SHP77 treated with DMSO at 0.1 percent for 48 hours (cell line): ENCODE results near the gene RBPMS2.
A peak's percentile ranks its signal among the peaks of the same experiment; 100 is the strongest.
"Not testable (repeated sequence)": the region's sequence is repeated elsewhere in the genome, so short reads cannot be mapped to it uniquely, and the experiment has no call there.

Experiments
- DNase-seq: peaks from one replicate; lab custom pipeline; 2025; lab: John Stamatoyannopoulos, UW

The RBPMS2 gene

DNA sequence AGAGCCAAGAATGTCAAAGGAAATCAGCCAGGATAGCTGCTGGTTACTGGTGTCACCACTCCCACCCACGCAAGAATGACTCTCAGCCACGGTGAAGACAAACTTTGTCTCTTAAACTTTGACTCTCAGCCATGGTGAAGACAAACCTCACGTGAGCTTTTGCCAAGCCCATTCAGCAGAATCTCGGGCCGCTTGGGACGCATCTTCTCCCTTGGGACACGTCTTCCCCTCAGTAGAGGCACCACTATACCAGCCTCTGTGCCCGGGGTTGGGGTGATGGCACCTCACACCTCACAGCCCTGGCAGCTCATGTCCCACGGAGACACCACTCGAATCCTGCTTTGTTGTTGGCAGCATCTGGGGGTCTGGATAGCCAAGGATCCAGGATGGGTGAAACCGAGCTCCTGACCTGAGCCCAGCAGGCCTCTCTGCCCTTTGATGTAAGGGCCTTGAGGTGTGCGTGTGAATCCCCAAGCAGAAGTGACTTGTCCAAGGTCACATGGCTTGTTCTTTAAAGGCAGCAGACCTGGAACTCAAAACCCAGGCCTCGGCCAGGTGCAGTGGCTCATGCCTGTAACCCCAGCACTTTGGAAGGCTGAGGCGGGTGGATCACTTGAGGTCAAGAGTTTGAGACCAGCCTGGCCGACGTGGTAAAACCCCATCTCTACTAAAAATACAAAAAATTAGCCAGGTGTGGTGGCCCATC lies 21.8 kb downstream of the RBPMS2 start:
- DNase-seq: no peak

DNA sequence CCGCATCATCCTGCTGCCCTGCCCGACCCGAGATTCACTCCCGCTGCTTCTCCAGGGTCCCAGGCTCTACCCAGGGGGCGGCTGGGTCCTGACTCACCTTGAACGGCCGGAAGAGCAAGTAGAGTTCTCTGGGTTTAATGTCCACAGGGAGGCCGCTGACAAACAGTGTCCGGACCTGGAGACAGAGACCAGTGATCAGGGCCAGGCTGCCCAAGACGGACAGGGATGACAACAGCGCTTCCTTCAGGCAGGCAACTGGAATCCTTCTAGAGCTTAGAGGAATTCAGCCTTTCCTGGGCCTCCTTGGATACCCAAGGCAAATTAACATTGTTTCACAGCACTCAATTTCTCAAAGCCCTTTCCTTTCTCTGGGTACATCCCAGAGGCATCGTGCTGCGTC lies 23.9 kb downstream of the RBPMS2 start:
- DNase-seq: no peak

DNA sequence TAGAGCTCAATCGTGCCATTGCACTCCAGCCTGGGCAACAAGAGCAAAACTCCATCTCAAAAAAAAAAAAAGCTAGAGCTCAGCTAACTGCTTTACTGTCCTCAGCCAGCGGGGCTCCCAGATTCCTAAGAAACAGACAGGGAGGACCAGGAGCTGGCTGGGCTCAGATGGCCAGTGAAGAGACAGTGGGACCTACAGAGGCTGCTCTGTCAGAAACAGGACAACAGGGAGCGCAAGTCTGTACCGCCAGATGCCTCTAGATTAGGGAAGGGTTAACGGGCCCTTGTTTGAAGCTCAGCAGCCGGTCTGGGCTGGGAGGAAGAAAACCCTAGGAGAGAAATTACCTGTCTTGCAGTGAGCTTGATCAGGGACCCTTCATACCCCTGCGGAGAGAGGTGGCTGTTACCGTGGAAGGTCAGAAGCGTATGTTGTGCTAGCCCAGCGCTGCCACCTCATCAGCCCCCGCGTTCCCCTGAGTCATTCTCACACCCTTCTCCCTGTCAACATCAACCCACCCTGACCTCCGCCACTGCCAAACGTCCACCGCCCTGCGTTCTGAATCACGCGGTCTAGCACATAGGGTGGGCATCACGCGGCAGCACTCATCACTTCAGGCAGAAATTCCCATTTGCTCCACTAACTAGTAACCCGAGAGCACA lies 25.3 kb downstream of the RBPMS2 start:
- DNase-seq: no peak

DNA sequence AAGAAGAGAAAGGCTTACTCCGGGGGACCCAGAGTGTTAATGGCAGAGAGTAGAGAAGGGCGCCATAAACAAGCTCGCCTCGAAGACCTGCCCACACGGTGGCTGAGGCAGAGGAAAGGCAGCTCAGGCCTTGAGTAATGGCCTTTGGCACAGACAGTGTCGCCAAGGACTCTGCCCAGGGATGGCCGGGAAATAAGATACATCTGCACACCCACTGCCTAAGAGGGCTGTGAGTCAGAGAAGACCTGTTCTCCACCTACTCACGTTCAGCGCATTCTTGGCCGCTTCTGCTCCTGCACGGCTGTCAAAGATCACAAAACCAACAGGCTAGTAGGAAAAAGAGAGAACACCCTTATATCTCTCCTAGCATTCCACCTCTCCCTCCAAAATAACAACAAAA lies 26.2 kb downstream of the RBPMS2 start:
- DNase-seq: no peak

DNA sequence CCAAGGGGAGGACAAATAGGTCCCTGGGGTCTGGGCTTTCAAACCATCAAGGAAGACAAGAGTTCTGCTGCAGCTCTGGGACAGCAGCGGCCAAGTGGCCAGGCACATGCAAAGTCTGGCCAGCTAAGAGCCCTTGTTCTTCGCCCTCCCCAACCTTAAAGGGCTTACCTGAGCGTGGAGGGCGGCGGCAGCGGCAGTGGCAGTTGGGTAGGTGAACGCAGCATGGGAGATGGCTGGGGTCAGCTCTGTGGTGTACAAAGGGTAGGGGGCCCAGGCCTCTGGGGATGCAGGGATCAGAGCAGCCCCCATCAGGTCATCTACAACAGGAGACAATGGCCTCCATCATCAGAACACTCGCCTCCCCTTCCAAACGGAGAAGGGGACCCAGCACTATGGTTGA lies 27.1 kb downstream of the RBPMS2 start:
- DNase-seq: no peak

DNA sequence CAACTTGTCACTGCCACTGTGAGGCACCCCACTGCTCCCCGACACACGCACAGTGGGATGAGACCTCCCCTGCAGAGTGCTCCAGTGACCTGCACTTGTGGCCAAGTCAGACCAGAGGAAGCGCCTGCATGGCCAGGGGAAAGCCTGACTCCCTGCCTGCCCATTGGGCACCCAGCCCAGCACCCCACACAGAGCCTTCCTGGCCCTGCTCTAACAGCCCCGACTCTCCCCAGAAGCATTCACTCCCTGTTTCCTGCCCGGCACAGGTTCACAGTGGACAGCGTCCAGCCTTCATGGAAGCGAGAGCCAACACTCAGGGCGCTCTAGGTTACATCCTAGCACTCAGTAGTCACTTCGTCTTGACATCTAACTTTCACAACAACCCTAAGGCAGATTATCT lies 27.8 kb downstream of the RBPMS2 start:
- no peak for DNase-seq

DNA sequence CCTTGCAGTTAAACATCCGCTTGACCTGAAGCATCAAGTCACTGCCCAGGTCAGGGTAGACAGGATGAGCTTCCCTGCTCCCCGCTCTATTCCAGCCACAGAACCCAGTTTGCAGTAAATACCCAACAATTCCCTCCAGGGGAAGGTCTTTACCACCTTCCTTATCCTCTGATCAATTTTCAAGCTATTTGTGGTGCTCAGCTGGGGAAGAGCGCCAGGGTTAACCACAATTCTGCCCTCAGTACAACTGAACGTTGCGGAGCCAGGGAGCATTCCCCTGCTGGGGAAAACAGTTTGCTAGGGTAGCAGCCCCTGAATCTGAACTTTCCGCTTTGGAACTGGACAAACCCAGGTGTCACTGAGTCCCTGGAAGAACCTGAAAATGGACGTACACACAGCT lies 28.5 kb downstream of the RBPMS2 start:
- no peak for DNase-seq

DNA sequence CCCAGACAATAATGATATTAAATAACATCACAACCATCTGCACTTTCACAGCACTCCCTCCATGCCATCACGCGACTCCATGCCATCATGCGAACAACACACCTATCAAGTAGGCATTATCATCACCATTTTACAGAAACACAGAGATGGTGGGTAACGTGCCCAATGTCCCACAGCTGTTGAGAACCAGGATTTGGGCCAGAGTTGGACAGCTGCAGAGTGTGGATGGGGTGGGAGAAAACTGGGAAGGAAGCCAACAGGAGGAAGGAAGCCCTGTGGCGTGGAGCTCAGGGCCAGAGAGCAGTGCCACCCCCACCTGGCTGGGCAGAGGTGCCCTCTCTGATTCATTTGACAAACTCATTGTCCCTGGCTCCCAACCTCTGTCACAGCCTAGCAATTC lies 29.0 kb downstream of the RBPMS2 start:
- DNase-seq: no peak

DNA sequence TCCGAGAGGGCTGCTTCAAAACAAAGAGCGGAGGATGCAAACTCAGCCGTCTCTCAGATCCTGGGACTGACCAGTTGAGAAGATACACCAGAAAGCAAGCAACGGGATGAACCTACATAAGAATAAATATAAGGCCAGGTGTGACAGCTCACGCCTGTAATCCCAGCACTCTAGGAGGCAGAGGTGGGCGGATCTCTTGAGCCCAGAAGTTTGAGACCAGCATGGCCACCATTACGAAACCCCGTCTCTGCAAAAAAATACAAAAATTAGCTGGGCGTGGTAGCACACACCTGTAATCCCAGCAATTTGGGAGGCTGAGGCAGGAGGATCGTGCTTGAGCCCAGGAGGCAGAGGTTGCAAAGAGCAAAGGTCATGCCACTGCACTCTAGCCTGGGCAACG lies 31.7 kb downstream of the RBPMS2 start:
- no peak for DNase-seq

DNA sequence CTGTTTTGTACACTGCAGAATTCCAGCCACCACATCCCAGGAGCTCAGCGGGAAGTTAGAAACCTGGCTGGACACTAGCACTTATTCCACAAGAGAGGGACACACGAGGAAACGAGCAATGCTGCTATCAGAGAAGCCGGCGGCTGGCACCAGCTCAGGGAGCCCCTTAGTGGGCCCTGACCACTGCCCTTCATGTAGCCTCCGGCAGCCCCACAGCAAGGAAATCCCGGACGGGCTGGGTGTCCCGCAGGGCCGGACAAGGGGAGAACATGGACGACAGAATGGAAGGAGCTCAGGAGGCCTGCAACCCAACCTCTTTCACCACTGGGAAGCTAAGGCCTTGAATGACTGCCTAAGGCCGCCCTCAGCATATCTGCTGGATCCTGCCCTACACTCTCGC lies 32.5 kb downstream of the RBPMS2 start:
- no peak for DNase-seq

DNA sequence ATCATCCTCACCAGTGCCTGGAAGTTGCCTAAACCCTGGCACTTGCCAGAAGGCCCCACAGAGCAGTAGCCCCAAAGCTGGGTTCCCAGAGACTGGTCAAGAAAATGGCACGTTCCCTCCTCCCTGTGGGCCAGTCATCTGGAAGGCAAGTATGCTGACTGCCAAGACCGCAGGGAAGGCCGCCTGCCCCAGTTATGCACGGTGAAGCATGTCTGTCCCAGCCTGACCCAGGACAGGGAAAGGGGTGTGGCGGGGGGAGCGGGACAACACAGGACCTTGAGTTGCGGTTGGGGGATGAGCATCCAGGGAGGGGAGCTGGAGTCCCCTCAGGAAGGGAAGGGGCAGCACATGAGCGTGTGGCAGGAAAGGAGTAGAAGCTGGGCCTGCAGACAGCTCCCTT lies 33.0 kb downstream of the RBPMS2 start:
- no peak for DNase-seq

DNA sequence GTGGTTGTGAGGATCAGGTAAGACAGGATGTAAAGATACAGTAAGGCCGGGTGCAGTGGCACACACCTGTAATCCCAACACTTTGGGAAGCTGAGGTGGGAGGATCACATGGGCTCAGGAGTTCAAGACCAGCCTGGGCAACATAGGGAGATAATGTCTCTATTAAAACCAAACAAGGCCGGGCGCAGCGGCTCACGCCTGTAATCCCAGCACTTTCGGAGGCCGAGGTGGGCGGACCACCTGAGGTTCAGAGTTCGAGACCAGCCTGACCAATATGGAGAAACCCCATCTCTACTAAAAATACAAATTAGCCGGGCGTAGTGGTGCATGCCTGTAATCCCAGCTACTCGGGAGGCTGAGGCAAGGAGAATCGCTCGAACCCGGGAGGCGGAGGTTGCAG lies 33.7 kb downstream of the RBPMS2 start:
- DNase-seq: not testable (repeated sequence)

DNA sequence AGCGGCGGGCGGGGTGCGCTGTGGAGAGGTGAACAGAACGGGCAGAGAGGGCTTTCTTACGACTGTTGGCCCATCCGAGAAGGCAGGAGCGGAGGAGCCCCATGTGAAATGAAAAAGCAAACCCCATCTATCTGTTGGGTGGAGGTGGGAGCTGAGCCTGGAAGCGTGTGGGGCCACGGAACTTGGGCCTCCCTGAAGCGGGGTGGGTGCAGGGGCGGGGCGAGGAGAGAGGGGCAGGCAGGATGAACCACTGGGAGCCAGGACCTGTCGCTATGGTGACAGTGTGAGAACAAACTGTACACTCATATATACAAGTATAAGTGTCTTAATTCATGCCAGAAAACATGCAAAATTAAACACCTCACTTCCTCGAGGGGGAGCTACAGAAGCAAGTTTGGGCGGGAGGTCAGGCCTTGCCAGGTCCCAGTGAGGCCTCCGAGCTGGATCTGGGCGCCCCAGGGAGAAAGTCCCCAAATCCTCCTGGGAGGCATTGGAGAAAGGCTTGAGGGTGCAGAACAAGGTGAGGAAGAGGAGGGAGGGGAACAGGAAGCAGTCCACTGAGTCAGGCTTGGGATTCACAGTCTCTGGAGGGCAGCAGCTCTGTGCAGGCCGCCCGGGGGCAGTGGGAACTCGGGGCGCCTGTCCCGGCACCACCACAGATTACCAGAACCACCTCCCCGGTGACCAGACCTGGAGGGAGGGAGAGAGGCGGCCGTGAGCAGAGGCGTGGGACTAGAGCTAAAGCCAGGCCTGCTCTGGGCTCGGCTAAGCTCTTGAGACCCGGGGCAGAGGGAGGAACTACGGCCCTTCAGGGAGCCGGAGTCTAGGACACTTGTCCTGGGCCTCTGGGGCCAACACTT lies 34.8 kb downstream of the RBPMS2 start:
- DNase-seq: peak; percentile 41

DNA sequence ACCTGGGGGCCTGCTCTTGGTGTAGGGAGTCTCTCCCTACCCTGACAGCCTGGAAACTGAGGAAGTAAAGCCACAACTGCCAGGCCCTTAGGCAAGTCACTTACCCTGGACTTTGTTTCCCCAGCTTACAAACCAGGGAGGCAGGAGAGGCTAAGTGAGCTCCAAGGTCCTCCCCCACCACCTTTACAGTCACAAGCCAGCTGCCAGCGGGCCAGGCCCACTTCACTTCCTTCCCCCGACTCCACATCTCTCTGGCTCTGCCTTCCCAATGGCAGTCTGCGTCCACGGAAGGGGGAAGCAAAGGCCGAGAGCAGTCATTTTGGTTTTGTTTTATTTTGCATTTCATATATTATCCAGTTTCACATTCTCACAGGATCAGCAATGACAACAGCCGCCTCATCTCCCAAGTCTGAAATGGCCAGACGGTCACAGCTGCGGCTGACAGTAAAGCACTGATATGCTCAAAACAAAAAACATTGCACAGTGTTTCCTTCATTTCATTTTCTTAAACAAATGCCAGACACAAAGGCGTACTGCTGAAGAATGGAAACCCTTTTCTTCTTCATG lies 35.7 kb downstream of the RBPMS2 start:
- DNase-seq: no peak

DNA sequence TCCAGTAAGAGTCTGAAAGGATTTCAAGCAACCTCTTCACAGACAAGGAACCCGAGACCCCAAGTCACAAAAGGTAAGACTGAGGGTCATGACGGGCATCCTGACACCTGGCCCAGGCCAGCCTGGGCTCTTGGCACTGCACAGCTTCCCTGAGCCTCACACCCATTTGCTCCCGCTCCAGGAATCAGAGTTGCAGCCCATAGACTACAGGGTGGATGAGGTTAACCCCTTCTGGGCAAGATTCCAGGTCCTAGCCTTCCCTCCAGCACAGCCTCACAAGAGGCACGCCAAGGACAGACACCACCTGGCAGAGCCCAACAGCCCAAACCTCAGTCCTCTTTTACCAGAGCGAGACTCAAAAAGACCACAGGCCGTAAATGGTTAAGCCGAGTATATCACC lies 36.2 kb downstream of the RBPMS2 start:
- DNase-seq: no peak

DNA sequence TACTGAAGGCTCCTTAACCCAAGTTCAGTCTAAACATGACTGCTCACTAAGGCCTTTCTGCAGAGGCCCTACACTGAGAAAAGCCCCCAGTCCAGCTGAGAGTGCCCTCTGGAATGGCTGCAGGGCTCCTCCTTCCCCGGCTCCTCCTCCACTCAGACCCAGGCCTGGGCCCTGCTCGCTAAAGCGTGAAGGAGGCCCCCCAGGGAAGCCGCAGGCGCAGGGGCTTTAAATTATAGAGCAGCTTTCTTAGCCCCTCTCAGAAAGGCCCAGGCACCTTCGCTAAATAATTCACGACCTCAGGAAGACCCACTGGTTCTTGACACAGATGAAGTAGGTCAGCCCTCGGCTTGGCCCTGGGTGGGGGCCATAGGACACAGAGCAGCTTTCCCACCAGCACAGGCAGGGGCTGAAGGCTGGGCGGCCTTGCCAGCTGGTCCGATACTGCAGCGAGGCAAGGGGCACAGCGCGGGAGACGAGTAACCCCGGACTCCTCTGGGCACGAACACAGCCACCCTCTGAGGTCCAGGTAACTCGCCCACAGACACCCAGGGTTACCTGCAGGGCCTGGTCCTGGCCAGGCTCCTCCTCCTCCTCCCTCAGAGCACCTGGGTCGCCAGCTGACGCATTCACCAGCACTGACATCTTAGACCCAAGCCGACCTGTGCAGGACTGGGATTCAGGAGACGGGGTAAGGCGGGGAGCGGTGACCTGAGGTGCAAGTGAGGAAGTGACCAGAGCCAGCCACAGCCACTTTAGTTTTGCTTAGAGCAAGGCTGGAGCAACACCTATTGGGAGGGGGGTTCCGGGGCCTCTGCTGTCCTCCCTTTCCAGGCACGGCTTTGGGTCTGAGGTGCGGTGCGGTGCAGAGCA lies 36.9 kb downstream of the RBPMS2 start:
- no peak for DNase-seq

DNA sequence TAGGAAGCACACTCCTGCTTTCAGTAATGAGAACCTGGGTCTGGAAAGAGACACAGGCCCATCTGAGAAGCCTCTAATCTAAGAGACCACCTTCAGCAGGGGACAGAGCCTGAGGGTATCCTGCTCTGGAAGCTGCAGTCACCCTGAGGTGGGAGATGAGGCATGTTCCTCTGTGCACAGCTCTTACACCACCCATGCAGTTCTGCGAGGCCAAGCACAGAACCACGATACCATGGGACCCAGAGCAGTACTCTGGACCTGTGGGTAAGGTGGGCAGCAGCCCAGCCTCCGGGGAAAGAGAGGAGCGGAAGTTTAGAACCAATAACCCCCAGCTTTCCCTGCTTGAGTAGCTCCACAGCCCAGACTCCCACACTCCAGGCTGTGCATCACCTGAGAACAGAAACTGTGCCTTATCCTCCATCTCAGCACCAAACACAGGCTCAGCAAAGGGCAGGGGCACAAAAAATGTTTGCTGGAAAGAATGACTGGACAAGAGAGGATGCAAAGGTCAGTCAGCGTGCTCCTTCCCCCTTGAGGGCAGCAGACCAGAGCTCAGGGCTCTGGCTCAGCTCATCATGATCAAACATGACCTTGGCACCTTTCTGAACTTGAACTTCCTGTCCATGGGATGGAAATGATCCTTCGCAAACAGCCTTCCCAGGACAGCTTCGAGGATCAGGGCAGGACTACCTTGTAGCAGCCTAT lies 43.1 kb downstream of the RBPMS2 start:
- no peak for DNase-seq

DNA sequence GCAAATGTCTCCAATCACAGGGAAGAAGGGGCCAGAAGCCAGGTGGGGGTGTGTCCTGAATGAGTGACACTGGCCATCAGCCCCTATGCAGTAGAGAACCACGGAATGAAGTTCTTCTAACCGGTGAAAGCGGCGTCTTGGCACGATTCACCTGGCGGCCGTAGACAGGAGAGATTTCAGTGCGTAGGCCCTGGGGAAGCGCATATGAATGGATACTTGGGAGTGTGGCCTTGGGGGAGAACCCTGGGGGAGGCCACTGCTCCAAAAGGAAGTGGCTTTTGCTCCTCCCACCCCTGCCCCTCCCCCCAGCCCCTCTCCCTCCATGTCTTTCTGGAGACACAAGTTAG lies 43.6 kb downstream of the RBPMS2 start:
- no peak for DNase-seq

DNA sequence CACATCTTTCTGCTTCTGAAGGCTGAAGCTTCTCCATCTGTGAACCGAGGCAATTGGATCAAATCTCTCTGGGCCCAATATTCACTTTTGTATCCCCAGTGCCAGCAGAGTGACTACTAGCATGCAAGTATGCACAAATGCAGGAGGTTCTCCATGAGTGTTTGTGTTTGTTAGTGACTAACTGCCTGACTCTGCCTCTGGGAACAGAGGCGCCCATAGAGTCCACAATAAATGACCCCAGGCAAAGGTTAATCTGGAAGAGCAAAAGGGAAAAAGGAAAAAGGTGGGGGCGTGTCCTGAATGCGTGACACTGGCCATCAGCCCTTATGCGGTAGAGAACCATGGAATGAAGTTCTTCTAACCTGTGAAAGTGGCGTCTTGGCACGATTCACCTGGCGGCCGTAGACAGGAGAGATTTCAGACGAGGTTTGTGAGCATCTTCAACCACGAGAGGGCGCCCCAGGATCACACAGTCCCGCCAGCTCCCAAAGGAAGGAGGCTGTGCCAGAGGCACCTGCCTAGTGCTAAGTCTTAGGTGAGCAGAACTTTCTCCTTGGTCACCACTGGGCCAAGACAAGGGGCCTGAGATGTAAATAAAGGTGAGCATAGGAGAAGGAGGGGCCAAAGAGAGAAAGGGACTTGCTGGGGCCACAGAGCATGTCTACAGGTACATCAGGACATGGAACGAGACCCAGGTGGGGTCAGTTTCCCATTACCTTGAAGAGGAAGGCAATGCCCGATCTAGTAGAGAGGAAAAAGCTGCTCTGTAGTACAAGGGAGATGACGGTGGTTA lies 44.2 kb downstream of the RBPMS2 start:
- peak; percentile 50 for DNase-seq

DNA sequence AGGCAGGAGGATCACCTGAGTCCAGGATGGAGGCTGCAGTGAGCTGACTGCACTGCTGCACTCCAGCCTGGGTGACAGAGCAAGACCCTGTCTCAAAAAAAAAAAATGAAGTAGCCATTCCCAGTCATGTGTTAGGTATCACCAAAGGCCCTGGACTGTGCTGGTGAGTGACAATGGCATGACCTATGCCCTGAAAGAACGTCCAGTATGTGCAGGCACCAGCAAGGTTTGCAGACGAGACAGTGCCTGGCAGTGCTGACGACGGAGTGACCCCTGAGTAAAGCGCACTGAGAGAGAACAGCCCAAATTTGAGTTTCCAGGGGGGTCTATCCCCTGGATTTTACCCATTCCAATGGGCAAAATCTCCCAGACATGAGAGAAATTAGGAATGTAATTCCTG lies 45.2 kb downstream of the RBPMS2 start:
- no peak for DNase-seq
